MG63 (cell line): ENCODE results near the gene RTL10. TPM values are rescaled to one million over a fixed set of nuclear protein-coding genes. Genes with fewer than 3 reads are reported as not detected.

Source experiments
- DNase-seq: peaks from one replicate; pipeline ENCODE4 v3.0.0-alpha.2; 2020
- H3K27me3 ChIP-seq: fragments of 250-450 bp; sonication (Bioruptor Pico); 2 replicates; pipeline ENCODE4 v1.5.1; 2020; ENCODE audit warnings: mild to moderate bottlenecking, moderate library complexity
- H3K36me3 ChIP-seq: fragments of 250-450 bp; sonication (Bioruptor Pico); 2 replicates; pipeline ENCODE4 v1.5.1; 2020; ENCODE audit warnings: mild to moderate bottlenecking, moderate library complexity
- H3K4me3 ChIP-seq: fragments of 250-450 bp; sonication (Bioruptor Pico); 2 replicates; pipeline ENCODE4 v1.5.1; 2020; ENCODE audit warnings: mild to moderate bottlenecking, moderate library complexity
- H3K9me3 ChIP-seq: fragments of 250-450 bp; sonication (Bioruptor Pico); 2 replicates; pipeline ENCODE4 v1.5.1; 2020; ENCODE audit warnings: mild to moderate bottlenecking, moderate library complexity
- total RNA-seq: library from RNA; depleted of rRNA; stranded (reverse); fragments of >200 nt; shearing (Covaris generic); gene quantifications from 2 replicates; pipeline ENCODE4 v1.2.3, GENCODE V29; 2014; ENCODE audit warnings: low replicate concordance

The RTL10 gene
- total RNA-seq, 1 experiment from 2014 or later: 7.2 TPM

DNA sequence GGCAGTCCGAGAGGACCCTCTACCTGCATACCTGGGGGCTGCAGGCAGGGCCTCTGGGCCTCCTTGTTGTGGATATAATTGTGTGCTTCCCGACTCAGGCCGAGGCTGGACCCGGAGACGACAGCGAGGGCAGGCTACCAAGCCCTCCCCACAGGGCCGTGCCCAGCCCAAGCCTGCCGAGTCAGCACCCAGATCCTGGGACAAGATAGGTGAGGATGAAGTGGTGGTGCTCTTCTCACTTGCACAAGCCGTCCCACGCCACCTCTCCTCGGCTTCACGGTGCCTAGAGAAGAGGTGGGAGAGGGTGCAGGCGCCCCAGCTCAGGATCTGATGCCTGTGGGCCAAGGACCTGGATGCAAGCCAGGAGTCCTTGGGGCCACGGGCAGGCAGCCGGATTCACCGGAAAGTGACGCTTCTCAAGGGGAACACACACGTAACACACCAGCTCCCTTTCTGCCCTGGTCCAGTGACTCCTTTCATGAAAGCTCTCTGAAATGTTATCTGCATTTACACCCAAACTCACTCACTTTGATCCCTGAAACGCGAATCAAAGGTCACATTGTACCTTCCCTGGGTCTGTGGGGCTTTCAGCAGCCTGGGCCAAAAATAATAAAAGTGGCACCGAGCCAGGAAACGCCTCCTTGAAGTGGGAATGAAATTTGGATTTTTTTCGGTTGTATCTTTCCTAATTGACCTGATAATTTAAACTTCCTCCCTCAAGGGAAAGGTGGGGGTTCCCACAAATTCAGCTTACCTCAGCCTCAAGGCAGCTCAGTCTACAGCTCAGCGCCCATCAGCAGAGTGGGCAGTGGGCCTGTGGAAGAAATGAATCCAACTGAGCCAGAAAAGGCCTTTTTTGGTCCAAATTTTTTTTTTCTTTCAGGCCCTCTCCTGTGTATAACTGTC is 1.1 kb upstream of the RTL10 start:
- Histone ChIP-seq H3K9me3 (no peaks in the 10 kb centered on the region), H3K27me3 (no peaks in the 10 kb centered on the region), H3K4me3 (peak overlapping the region; percentile 83), H3K36me3 (peaks cover 39% of the 10 kb centered on the region)
- DNase-seq: peak; percentile 68

DNA sequence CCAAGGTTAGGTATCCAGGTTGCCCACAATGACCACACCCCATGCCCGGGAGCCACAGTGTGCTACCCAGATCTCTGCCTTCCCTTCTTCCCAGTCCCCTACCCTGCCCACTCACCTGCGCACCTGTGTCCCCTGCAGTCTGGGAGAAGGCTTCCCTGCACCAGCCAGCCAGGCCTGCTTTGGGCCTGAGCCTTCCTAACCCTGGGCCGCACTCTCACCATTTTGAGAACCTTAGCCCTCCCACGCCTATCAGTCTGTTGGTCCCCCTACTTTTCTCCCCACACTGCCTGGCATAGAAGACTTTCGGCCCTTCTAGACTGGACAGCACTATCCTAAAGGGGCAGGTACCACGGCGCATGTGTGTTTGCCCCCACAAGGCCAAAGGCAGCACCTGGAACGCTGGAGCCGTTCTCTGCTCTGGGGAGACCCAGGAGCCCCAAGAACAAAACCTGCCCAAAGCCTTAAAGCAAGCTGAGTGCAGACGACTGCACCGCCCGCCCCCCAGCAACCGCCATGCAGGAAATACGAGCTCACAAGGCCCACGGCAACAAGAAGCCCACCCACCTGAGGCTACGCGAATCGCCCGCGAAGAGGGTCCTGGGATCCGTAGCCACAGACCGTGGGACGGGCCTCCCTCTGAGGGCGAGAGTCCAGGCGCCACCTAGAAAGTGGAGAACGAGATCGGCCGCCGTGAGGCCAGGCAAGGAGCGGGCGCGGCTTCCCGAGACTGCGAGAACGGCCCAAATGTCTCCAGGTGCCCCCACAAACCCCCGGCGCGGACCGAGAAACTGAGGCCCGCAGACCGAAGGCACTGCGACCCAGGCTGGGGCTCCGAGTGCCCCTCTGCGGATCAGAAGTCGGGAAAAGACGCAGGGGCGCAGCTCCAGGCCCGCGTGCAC is 546 bp downstream of the RTL10 start:
- Histone ChIP-seq H3K27me3 (no peaks in the 10 kb centered on the region), H3K9me3 (no peaks in the 10 kb centered on the region), H3K36me3 (peaks cover 53% of the 10 kb centered on the region), H3K4me3 (peak overlapping the region; percentile 83)
- DNase-seq: no peak

DNA sequence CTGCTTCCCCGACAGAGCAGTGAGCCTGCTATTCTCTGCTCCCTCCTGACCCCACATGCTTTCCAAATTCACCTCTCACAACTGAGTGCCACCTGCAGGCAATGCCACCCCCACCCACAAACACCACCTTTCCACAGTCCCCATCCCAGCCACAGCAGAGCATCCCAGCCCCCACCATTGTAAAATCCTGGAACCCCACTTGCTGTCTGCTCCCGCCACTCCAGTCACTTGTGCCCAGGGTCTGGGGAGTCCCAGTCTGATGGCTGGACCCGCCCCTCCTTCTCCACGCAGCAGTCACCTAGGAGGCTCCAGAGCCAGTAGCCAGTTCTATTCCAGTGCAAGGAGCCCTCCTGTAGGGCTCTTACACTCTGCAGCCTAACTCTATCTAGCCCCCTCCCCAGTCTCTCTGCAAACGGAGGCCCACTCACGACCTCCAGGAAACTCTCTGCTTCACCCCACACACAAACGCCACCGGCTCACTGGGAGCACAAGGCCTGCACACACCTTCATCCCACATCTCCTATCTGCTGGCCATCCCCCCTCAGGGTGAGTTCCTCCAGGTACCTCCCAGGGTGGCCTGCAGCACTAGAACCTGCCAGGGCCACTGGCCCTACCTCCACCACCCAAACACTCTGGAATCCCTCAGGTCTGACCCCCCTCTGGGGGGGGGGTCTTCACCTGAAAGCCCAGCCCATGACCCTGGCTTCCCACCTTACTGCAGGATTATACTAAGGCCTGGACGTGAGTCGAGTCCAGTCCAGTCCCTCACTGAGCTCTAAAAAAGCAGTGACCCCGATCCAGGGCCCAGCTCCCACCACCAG is 1.4 kb downstream of the RTL10 start:
- DNase-seq: no peak
- H3K9me3 ChIP-seq: no peaks in the 10 kb centered on the region
- peaks cover 53% of the 10 kb centered on the region for H3K36me3 ChIP-seq

DNA sequence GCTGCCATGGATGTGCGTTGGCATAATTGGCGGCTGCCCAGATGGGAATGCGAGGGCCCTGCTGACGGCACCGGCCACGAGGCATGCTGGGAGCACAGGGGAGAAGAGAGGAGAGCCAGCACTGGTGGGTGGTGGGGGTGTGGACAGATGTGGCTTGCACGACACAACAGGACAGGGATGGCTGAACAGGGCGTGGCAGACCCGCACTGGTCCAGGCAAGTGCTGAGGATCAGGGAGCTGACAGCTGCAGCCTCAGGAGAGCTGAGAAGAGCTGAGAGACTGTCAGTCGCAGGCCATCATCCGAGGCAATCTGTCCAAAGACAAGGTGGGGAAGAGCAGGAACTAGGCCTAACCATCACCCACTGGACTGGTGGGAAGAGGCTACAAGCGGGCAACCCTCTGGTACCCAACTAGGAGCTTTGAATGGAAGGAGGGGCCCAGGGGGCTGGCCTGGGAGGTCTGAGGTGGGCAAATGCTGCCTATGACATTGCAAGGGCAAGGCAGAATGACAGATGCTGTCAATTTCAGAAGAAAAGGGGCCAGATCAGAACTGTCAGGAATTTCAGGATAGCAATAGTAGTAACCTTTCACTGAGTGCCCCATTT is 2.4 kb downstream of the RTL10 start:
- H3K9me3 ChIP-seq: no peaks in the 10 kb centered on the region
- no peak for DNase-seq
- peak overlapping the region; percentile 83 for H3K4me3 ChIP-seq
- H3K36me3 ChIP-seq: peaks cover 56% of the 10 kb centered on the region
- H3K27me3 ChIP-seq: no peaks in the 10 kb centered on the region

More for the DNA sequence above, 1.4 kb downstream of the RTL10 start:
- H3K27me3 ChIP-seq: no peaks in the 10 kb centered on the region
- H3K4me3 ChIP-seq: peak overlapping the region; percentile 83

DNA sequence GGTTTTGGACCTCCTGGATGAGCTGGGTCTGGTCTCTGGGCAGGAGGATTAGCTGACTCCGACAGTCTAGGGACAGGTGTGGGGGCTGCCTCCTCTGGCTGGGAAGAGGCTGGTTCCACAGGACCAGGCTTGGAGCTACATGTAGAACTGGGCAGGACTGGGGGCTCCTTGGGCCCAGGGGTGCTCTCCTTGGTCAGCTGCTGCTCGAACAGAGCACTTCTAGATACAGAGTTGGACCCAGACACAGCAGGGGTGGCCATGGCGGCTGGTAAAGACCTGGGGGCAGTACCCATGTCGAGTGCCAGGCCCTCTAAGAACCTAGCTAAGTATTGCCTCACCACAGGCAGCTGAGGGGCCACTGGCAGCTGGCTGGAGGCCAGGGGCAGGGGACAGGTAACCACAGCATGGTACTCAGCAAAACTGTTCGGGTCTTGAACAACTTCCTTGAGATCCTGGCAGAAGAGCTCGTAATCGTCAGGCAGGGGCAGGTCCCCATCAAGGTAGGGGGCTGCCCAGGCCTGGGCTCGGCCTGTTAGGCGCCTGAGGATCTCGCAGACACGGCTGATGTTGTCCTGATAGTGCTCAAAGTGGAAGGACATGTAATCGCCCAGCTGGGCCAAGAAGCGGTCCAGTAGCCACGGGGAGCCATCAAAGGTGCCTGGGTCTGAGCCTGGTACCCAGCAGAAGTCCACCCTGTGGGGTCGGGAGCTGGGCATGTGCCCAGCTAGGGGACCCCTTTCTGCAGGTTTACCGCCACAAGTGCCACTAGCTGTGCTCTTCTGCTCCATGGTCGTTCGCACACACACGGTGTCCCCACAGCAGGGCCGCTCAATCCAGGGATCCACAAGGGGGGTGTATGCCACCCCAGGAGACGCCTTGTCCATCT is 3.1 kb downstream of the RTL10 start:
- no peaks in the 10 kb centered on the region for H3K9me3 ChIP-seq
- H3K4me3 ChIP-seq: no peak overlapping the region
- DNase-seq: no peak
- no peaks in the 10 kb centered on the region for H3K27me3 ChIP-seq
- peaks cover 61% of the 10 kb centered on the region for H3K36me3 ChIP-seq

DNA sequence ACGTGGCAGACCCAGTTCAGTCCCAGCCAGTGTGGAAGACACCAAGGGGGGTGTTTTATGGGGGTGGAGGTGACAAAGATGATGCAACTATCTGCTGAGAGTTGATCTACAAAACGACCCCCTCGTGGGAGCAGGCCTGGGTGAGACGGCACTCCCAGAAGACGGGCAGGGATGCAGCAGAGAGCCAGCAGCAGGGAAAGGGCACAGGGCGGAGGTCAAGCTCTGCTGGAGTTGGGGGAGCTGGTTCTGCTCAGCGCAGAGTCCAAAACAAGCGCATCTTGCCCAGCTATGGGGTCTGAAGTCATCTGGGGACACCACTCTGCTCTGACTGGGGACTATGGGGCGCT is 3.9 kb downstream of the RTL10 start:
- H3K27me3 ChIP-seq: no peaks in the 10 kb centered on the region
- no peak for DNase-seq
- H3K9me3 ChIP-seq: no peaks in the 10 kb centered on the region
- peaks cover 57% of the 10 kb centered on the region for H3K36me3 ChIP-seq
- no peak overlapping the region for H3K4me3 ChIP-seq

DNA sequence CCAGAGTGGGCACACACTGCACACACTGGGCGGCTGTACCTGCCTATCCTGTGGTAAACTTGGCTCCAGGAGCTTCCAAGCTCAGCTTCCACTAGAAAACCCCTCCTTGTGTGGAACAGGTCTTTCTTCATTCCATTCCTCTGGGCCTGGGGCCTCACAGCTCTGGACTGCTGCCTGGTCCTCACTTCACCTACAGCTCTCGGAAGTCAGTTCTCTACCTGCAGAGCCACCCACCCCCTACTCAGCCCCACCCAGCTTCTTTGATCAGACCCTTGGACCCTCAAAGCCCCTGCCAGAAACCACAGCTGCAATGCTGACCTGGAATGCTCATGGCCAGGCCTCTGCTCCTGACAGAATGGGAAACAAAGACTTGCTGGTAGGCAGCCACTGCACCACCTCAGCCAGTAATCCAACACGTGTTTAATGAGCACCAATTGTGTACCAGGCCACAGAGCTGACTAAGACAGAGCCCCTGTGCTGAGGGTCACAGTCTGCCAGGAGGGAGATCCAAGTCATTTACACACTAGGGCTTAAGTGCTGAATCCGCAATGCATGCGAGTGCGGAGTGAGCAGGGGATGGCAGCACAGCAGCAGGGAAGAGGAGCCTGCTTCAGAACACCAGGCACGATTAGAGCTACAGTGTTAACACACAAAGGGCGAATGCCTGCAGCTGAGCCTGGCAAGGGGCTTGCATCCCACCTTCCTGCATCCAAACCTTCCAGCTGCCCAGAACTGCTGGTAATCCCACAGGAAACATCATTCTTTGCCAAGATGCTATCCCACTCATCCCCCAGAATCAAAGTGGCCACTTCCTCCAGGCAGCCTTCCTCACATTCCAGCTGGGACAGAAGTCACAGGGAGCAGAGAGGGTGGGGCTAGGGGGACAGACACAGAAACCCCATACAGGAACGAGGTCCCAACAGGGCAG is 4.6 kb downstream of the RTL10 start:
- no peak for DNase-seq
- no peaks in the 10 kb centered on the region for H3K27me3 ChIP-seq
- no peaks in the 10 kb centered on the region for H3K9me3 ChIP-seq
- H3K4me3 ChIP-seq: no peak overlapping the region
- H3K36me3 ChIP-seq: peaks cover 54% of the 10 kb centered on the region

DNA sequence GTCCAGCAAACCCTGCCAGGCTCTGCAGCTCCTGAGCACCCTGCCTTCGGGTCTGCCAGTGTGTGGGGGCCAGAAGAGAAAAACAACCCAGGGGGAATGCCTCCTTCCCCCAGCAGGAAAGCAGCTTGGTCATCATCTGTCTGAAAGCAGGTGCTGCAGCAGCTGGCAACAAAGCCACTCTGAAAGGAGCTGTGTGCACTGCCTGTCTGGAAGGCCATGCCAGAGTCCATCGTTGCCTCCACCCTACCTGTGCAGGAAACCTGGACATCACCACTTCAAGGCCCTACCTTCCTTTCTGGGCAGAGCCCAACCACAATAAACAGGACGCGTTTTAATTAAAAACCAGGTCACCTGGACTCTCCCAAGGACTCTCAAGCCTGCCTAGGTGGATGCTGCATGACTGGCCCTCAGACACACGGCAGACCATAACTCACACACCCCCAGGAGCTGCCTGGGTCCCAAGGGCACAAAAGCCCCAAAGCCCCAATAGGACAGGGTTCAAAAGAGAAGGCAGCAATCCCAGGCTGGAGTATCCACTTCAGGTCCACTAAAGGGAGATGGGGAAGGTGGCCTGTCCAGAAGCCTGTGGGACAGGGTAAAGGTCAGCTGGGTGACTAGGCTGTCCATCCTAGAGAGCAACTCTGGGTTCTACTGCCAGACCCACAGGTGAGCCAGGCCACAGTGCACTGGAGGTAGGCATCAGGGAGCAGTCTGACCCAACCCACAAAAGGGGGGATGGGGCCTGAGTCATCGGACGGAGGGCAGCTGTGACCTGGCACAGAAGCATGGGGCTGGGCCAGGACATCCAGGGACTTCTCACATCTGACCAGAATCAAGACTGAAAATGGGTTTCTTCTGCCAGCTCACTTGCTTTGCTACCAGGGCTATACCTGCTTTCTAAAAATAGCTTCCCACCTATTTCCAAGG is 6.1 kb downstream of the RTL10 start:
- peak; percentile 69 for DNase-seq
- Histone ChIP-seq H3K36me3 (peaks cover 47% of the 10 kb centered on the region), H3K9me3 (no peaks in the 10 kb centered on the region), H3K4me3 (no peak overlapping the region), H3K27me3 (no peaks in the 10 kb centered on the region)

DNA sequence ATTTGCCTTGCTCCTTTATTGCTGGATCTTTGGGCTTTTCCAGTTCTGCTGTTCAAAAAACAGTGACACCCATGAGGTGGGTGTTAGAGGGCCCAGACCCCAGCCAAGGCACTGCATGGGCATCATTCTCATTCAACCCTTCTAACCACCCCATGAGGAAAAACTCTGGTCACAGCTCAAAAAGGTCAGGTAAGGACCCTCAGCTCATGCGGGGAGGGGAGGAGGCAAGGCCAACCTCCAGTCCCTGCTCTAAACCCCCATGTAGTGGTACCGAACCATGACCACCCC is 7.4 kb downstream of the RTL10 start:
- no peak overlapping the region for H3K4me3 ChIP-seq
- peaks cover 37% of the 10 kb centered on the region for H3K36me3 ChIP-seq
- no peaks in the 10 kb centered on the region for H3K27me3 ChIP-seq
- no peaks in the 10 kb centered on the region for H3K9me3 ChIP-seq
- no peak for DNase-seq

DNA sequence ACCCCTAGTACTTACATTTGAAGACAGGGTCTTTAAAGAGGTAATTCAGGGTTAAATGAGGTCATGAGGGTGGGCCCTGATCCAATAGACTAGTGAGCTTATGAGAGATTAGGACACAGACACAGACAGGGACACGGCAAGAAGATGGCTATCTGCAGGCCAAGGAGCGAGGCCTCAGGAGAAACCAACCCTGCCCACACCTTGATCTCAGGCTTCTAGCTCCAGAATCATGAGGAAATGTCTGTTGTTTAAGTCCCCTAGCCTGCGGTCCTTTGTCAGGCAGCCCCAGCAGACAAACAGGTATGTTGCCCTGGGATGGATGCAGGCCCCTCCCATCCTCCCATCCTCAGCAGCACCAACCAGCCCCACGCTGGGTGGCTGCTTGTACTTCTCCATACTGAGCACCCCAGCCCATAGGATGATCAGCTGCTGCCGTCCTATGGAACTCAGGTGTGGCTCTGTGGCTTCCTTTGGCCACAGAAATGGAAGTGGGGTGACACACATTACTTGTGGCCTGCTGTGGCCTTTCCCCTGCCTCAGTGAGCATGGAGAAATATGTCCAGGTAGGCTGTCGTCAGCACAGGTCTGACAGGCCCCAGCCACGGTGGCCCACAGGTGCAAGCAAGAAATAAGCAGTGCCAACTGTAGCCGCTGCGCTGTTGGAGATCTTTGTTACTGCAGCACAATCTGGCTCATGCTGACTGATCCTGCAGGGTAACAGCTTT is 7.9 kb downstream of the RTL10 start:
- Histone ChIP-seq H3K36me3 (peaks cover 32% of the 10 kb centered on the region), H3K9me3 (no peaks in the 10 kb centered on the region), H3K4me3 (no peak overlapping the region), H3K27me3 (no peaks in the 10 kb centered on the region)
- no peak for DNase-seq

DNA sequence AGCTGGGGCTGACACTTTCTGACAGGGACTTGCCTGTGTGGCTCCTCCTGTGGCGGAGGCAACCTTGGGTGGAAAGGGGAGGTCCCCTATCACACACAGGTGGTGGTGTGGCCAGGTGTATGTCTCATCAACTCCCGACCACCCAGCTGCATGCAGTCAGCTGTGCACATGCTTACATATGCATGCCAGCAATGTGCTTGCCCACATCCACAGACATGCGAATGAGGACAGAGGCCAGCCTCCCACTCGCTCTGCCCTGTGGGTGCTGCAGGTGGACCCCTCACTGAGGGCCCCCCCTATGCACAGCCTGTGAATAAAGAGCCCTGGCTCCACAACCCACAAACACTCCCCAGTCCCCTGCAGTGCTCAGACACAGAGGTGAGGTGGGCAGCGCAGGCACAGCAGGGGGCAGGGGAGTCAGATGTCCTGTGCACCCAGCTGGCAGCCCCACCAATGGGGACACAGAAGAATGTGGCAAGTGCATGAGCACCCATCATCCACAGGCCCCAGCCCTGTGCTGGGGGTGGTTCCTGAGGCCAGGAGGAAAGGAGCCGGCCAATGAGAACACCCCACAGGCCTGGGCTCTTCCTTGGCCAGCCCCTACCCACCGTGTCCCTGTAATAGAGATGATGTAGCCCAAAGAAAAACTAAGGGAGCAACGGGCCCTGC is 9.5 kb downstream of the RTL10 start:
- no peak for DNase-seq
- no peaks in the 10 kb centered on the region for H3K27me3 ChIP-seq
- peaks cover 16% of the 10 kb centered on the region for H3K36me3 ChIP-seq

DNA sequence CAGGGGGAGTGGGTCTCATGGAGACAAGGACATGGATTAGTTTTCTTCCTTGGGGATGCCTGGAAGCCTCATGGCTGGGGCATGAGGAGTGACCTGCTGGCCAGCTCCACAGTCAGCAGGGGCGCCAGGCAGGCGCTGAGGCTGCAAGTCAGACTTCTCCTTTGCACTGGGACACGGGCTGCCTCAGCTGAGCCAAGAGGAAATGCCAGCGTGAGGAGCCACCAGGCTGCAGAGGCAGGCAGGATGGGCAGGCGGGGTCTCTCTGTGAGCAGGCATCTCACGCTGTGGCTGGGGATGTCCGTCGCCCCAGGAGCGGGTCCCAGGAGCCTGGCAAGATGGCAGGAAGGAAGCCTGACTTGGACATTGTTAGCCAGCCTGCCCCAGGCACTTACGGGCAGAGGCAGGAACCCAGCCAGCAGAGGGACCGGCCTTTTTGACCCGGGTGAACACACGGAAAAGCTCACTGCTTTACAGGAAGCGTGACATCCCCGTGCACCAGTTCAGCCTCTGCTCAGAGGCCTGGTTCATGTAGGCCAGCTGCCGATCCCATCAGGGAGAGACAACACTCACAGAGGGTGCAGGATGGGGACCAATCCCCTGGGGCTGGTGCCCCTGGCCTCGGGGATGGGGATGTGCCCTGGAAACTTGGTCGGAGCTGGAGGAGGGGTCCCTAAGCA is 10.2 kb downstream of the RTL10 start:
- no peaks in the 10 kb centered on the region for H3K9me3 ChIP-seq
- DNase-seq: peak; percentile 96
- H3K4me3 ChIP-seq: no peak overlapping the region
- H3K36me3 ChIP-seq: peaks cover 9% of the 10 kb centered on the region
- no peaks in the 10 kb centered on the region for H3K27me3 ChIP-seq

More for the DNA sequence above, 9.5 kb downstream of the RTL10 start:
- H3K4me3 ChIP-seq: no peak overlapping the region
- no peaks in the 10 kb centered on the region for H3K9me3 ChIP-seq
